CD4-positive, alpha-beta T cell treated with Interleukin-21 for 1 hour (primary cell): ENCODE results near the gene ANXA4.
"Not testable (repeated sequence)": the region's sequence is repeated elsewhere in the genome, so short reads cannot be mapped to it uniquely, and the experiment has no call there.

Experiments
- DNase-seq: peaks from one replicate; pipeline ENCODE4 v3.0.0-alpha.2; 2020

Gene ANXA4

DNA sequence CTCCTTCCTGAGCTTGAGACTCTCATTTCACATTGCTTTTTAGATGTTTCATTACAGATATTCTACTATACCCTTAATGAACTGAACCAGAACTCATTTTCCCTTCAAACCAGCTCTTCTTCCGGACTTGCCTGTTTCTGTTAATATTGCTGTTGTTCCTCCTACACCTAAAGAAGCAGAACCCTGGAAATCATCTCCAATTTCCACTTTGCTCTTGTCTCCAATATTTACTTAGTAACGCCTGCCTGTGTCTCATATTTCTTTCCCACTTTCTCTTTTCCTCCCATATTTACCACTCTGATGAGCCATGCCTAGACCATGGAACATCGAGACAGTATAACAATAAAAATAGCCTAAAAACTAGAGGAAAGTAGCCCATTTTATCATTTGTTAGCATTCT lies 69.7 kb downstream of the ANXA4 start:
- DNase-seq, result no peak

- DNase-seq, result no peak
These were observed 73.8 kb downstream of the ANXA4 start for GRCh38 chr2:69815717-69816116.

DNA sequence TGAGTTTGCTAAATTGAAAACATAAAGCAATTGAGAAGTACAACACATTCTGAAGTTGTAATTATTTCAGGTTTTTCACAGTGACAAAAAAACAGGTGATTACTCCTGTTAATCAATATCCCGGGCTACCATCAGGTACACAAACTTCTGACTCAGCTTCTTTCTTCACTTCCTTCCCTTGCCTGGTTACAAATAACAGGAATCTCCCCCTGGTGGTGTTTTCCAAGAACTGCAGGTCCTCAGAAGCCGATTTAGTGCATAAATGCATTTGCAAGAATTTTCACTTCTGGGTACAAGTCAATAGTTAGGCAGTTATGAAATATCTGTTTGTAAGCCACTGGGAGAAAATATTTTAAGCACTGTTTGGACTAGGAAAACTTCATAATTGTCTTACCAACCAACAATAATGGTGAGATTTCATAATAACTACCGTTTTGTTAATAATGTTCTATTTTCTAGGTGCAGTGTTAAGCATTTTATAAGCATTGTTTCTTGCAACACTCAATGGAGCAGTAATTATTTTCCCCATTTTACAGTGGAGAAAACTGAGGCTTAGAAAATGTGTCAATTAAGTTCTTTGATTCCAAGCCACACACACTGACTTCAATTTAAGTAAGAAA lies 75.1 kb downstream of the ANXA4 start:
- DNase-seq, result peak; percentile 85

- no peak for DNase-seq
These were observed 76.0 kb downstream of the ANXA4 start for GRCh38 chr2:69817729-69818501.

DNA sequence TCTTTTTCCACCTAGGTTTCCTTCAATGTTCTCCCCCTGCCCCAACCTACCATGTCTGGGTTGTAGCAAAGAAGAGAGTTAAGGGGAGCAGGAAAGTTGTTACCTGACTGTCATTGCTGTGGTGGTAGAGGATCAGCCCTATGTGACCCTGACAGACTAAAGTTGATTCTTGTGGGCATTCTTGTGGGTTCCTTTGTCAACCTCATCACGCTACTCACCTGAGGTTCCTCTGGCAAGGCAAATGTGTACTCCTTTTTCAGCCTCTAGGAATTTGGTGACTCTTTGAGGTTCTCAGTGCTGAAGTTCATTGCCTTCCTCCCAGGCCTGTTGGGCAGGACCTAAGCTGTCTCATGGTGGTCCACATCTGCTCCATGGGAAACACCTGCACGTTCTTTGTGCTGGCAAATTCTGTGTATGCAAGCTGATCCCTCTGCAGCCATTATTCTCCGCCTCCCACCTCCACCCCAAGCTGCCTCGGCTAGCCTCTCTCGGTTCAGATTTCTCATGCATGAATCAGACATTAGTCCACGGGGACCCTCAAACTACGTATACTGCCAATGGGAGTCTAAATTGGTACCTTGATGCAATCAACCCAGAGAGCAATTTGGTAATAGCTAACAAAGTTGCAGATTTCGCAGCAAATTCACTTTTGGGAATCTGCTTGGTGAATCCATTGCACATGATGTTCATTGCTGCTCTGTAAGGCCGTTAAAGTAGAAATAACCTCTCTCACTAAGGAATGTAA lies 86.0 kb downstream of the ANXA4 start:
- no peak for DNase-seq

DNA sequence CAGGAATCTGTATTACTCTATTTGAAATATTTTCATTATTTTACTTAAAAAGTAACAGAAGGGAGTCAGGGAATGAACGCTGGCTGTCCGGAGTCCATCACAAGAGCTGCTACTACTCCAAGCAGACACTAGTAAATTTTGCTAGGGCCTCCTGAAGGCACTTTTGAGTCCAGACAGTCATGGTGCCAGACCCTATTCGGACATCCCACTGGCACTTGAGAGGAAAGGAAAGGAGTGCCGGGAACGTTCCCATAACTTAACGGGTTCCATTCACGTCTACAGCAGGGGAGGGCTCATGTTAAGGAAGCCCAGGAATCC lies 87.0 kb downstream of the ANXA4 start:
- DNase-seq, result no peak

DNA sequence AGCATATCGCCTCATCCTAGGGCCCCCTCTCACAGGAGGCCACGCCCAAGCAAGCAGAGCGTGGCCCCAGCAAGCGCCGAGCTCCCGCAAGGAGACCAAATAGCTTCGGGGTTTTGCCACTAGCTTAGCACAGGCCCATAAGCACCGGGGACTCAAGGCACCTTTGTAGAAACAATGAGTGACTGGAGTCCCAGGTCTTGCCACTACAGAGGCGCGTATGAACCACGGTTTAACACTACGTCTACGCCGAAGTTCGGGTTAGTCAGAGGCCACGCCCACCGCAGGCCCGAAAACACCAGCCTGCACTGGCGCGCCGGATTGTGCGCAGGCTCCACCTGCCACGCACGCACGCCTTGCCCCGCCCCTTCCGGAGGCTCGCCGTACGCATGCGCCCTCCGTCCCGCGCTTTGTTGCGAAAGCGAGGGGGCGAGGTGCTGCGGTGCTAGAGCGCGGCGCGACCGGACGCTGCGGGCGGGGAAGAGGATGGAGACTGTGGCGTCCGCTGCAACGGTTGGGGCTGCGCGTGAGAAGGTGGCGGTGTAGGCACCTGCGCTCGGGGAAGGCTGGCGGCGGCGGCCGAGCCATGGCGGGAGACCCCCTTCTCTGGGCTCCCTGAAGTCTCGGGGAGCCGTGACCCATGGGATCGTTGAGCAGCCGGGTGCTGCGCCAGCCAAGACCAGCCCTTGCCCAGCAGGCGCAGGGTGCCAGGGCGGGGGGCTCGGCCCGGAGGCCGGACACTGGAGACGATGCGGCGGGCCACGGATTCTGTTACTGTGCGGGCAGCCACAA lies 87.5 kb downstream of the ANXA4 start, which contains the start of gene GMCL1:
Gene GMCL1 (plus strand): TSS at position 405 of the 789 bp plus-strand sequence. CDS start 233 bp downstream, at position 638.
- peak; percentile 98 for DNase-seq

- DNase-seq, result peak; percentile 49
These were observed 88.3 kb downstream of the ANXA4 start for GRCh38 chr2:69830045-69830905.

GRCh38 chr2:69830906-69831241 lies 88.9 kb downstream of the ANXA4 start:
- not testable (repeated sequence) for DNase-seq

GRCh38 chr2:69831354-69831905 lies 89.5 kb downstream of the ANXA4 start:
- no peak for DNase-seq

- DNase-seq, result no peak
These were observed 91.8 kb downstream of the ANXA4 start for GRCh38 chr2:69833752-69834151.

- DNase-seq, result no peak
These were observed 93.7 kb downstream of the ANXA4 start for GRCh38 chr2:69835666-69836065.

DNA sequence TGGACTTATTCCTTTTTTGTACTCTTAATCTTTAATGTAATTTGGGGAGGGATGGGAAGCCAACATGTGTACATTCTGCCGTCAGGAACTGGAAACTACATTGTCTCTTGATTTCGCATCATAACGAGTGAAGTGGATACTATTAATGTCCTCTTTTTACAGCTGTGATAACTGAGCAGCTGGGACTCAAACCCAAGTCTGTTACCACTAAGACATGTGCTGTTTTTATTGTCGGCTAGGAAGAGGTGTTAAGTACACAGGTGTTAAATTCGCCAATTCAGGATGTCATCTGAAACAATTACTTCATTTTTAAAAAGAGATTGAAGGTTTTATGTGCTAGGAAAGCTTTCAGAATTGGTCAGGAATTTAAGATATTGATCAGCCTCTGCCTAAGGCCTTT lies 94.4 kb downstream of the ANXA4 start:
- no peak for DNase-seq

- no peak for DNase-seq
These were observed 95.6 kb downstream of the ANXA4 start for GRCh38 chr2:69837533-69837932.

DNA sequence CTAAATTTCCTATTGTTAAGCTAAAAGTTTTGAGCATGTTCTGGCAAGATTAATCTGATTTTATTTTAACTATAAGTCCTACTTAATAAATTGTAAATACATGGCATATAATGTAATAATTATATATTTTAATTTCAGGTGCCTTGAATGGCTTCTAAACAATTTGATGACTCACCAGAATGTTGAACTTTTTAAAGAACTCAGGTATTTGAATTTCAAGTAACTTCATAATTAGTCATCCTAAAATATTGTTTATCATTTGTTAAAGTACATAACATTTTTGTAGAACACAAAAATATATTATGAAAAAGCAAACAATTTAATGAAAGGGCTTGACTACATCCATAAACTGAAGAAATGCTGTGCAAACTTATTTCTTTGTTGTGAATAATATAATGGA lies 102.1 kb downstream of the ANXA4 start:
- no peak for DNase-seq

DNA sequence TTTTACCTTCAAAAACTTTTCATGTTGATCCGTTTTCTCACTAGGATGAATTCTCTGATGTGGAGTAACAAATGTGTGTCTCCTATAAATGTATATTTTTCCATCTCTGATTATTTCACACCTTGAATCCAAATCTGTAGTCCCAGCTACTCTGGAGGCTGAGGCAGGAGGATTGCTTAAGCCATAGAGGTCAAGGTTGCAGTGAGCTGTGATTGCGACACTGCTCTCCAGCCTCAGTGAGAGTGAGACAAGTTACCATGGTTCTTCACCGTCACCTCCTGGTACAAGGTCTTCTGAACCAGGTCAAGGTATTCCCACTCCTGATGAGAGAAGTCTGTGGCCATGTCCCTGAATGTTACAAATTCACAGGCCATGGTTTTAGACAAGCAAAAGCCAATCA lies 102.6 kb downstream of the ANXA4 start:
- no peak for DNase-seq

- DNase-seq, result no peak
These were observed 104.5 kb downstream of the ANXA4 start for GRCh38 chr2:69846182-69847067.

GRCh38 chr2:69847068-69847828 lies 105.3 kb downstream of the ANXA4 start:
- DNase-seq, result no peak

DNA sequence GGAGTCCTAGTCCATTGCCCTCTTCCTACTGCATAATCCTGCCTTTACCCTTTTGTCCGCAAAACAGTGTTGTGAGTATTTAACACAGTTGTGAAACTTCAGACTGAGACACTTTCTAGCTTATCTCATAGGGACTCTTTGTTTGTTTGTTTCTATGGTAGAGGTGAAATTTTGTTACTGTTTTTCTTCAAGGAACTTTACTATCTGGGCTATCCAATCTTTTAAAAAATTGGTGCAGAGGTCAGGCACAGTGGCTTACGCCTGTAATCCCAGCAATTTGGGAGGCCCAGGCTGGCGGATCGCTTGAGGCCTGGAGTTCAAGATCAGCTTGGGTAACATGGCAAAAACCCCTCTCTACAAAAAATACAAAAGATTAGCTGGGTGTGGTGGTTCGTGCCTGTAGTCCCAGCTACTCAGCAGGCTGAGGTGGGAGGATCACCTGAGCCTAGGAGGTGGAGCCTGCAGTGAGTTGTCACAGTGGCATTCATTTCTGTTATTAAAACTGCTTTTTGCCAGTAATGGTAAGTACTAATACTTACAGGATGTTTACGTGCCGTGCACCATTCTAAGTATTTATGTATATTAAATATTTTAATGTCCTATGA lies 106.4 kb downstream of the ANXA4 start:
- DNase-seq, result no peak

DNA sequence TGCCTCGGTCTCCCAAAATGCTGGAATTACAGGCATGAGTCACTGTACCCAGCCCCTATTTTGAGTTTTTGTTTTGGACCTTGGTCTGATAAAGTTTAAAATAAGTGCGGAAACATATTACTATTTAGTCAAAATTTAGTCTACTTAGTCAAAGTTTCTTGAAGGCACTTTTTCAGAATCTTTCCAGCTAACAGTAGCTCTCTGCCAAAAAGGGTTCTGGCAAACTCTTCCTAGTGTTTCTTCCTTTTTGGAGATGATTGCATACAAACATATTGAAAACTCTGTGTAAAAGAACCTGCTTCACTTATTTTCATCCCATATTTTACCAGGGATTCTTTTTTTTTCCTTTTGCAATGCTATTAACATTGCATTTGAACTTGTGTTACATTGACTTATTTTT lies 116.3 kb downstream of the ANXA4 start:
- DNase-seq, result no peak
